ENCODE results near the gene NCAPG2. TPM values are rescaled to one million over a fixed set of nuclear protein-coding genes. Genes with fewer than 3 reads are reported as not detected.
A peak's percentile ranks its signal among the peaks of the same experiment; 100 is the strongest.

NCAPG2 gene
- total and polyA plus RNA-seq, 2 donors (not counting 1 experiment from before 2014, with no cell fraction given) = 10.9 to 18.7 TPM

GRCh38 chr7:158695726-158696452 is 8.7 kb downstream of the NCAPG2 start:
- Histone ChIP-seq H3K27me3 (ENCODE audit: control insufficient read depth, insufficient read depth, low read length) (no peaks in the 10 kb centered on the region), H3K36me3 (ENCODE audit: control insufficient read depth, insufficient read depth, low read length) (no peaks in the 10 kb centered on the region), H4K20me1 (ENCODE audit: control insufficient read depth, extremely low read depth, insufficient read depth, low read length) (no peaks in the 10 kb centered on the region), H3K9ac (ENCODE audit: insufficient read depth, low read length) (no peak overlapping the region), H3K4me3 (replicated peaks in 1 of 4; ENCODE audit: control extremely low read depth in 1 of 4, insufficient read depth in 1 of 4, low read depth in 3 of 4, low read length in 4 of 4) (no peak overlapping the region), H3K27ac (ENCODE audit: insufficient read depth, low read length) (no peak overlapping the region), H3K9me3 (ENCODE audit: control insufficient read depth, insufficient read depth, low read depth, low read length) (no peaks in the 10 kb centered on the region), H3K4me2 (ENCODE audit: extremely low read depth, insufficient read depth, low read length) (peak overlapping the region; percentile 33), H3K79me2 (ENCODE audit: control insufficient read depth, insufficient read depth, low read length) (peaks cover 58% of the 10 kb centered on the region), H3K4me1 (ENCODE audit: control insufficient read depth, extremely low read depth, insufficient read depth, low read length) (no peaks in the 10 kb centered on the region), H2AFZ (ENCODE audit: low read length) (peak overlapping the region; percentile 42)
- DNase-seq (ENCODE audit: low read depth in 2 of 2) = peak; percentile 78 to 90
- TF ChIP-seq CTCF (conservative IDR thresholded peaks at IDR 0.05 in 1 of 2, IDR thresholded peaks at IDR 0.05 in 1 of 2; ENCODE audit: low read depth in 1 of 2, low read length in 2 of 2) (peak; percentile 59 to 82), EZH2 (IDR thresholded peaks at IDR 0.05; ENCODE audit: low read length, missing control alignments) (no peak)

DNA sequence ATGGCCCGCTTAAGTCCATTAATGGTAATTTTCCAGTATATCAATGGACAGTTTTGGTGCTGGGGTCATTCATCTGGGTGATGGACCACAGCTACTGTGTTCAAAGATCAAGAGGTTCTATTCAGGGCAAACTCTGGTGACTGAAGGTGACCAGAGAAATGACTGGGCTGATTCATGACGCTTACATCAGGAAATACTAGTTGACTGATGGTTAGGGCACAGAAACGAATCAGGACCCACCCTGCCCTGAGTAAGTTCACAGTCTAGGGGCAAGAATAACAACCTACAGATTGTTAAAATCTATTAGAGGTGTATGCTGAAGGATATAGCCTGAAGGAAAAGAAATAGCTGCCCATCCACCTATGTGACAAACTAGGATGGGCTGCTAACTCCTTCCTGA is 9.5 kb downstream of the NCAPG2 start:
- no peaks in the 10 kb centered on the region for H3K36me3 ChIP-seq (ENCODE audit: control insufficient read depth, insufficient read depth, low read length)
- no peaks in the 10 kb centered on the region for H4K20me1 ChIP-seq (ENCODE audit: control insufficient read depth, extremely low read depth, insufficient read depth, low read length)
- peaks cover 50% of the 10 kb centered on the region for H3K79me2 ChIP-seq (ENCODE audit: control insufficient read depth, insufficient read depth, low read length)
- H3K4me2 ChIP-seq (ENCODE audit: extremely low read depth, insufficient read depth, low read length) = no peak overlapping the region
- no peak for DNase-seq (ENCODE audit: low read depth in 2 of 2)
- no peak overlapping the region for H3K4me3 ChIP-seq (replicated peaks in 1 of 4; ENCODE audit: control extremely low read depth in 1 of 4, insufficient read depth in 1 of 4, low read depth in 3 of 4, low read length in 4 of 4)
- no peaks in the 10 kb centered on the region for H3K27me3 ChIP-seq (ENCODE audit: control insufficient read depth, insufficient read depth, low read length)
- no peaks in the 10 kb centered on the region for H3K4me1 ChIP-seq (ENCODE audit: control insufficient read depth, extremely low read depth, insufficient read depth, low read length)
- TF ChIP-seq CTCF (conservative IDR thresholded peaks at IDR 0.05 in 1 of 2, IDR thresholded peaks at IDR 0.05 in 1 of 2; ENCODE audit: low read depth in 1 of 2, low read length in 2 of 2) (no peak), EZH2 (IDR thresholded peaks at IDR 0.05; ENCODE audit: low read length, missing control alignments) (no peak)
- no peak overlapping the region for H3K27ac ChIP-seq (ENCODE audit: insufficient read depth, low read length)
- H3K9me3 ChIP-seq (ENCODE audit: control insufficient read depth, insufficient read depth, low read depth, low read length) = no peaks in the 10 kb centered on the region
- no peak overlapping the region for H2AFZ ChIP-seq (ENCODE audit: low read length)
- H3K9ac ChIP-seq (ENCODE audit: insufficient read depth, low read length) = no peak overlapping the region

GRCh38 chr7:158694650-158695049 is 10.0 kb downstream of the NCAPG2 start:
- H3K27ac ChIP-seq (ENCODE audit: insufficient read depth, low read length) = no peak overlapping the region
- peaks cover under 1% of the 10 kb centered on the region for H3K36me3 ChIP-seq (ENCODE audit: control insufficient read depth, insufficient read depth, low read length)
- H4K20me1 ChIP-seq (ENCODE audit: control insufficient read depth, extremely low read depth, insufficient read depth, low read length) = no peaks in the 10 kb centered on the region
- H2AFZ ChIP-seq (ENCODE audit: low read length) = no peak overlapping the region
- H3K4me2 ChIP-seq (ENCODE audit: extremely low read depth, insufficient read depth, low read length) = no peak overlapping the region
- H3K27me3 ChIP-seq (ENCODE audit: control insufficient read depth, insufficient read depth, low read length) = no peaks in the 10 kb centered on the region
- H3K79me2 ChIP-seq (ENCODE audit: control insufficient read depth, insufficient read depth, low read length) = peaks cover 48% of the 10 kb centered on the region
- no peak for DNase-seq (ENCODE audit: low read depth in 2 of 2)
- no peak for TF ChIP-seq CTCF (conservative IDR thresholded peaks at IDR 0.05 in 1 of 2, IDR thresholded peaks at IDR 0.05 in 1 of 2; ENCODE audit: low read depth in 1 of 2, low read length in 2 of 2)
- no peak overlapping the region for H3K9ac ChIP-seq (ENCODE audit: insufficient read depth, low read length)
- no peaks in the 10 kb centered on the region for H3K4me1 ChIP-seq (ENCODE audit: control insufficient read depth, extremely low read depth, insufficient read depth, low read length)
- H3K9me3 ChIP-seq (ENCODE audit: control insufficient read depth, insufficient read depth, low read depth, low read length) = no peaks in the 10 kb centered on the region
- no peak overlapping the region for H3K4me3 ChIP-seq (replicated peaks in 1 of 4; ENCODE audit: control extremely low read depth in 1 of 4, insufficient read depth in 1 of 4, low read depth in 3 of 4, low read length in 4 of 4)
